B cell (primary cell): ENCODE results near the gene MVB12A. TPM values are rescaled to one million over a fixed set of nuclear protein-coding genes. Genes with fewer than 3 reads are reported as not detected.
A peak's percentile ranks its signal among the peaks of the same experiment; 100 is the strongest.

Source experiments
- ATAC-seq: fragments of 200-7000 bp; cut with Tn5 transposase; one replicate; pipeline ENCODE4 v1.10.0; 2021; ENCODE audit warnings: low read depth, mild to moderate bottlenecking, moderate number of reproducible peaks, moderate library complexity
- CTCF ChIA-PET: fragments of 350-600 bp; sonication (Branson Sonifier 250); formaldehyde crosslinking; loops from one replicate; lab custom pipeline; 2021; ENCODE audit warnings: antibody characterized with exemption, inconsistent platforms; lab: Charles Lee
- POLR2A ChIA-PET: fragments of 350-600 bp; sonication (Branson Sonifier 250); formaldehyde crosslinking; loops from one replicate; lab custom pipeline; 2021; ENCODE audit warnings: antibody characterized with exemption; lab: Charles Lee
- DNase-seq: peaks from one replicate; pipeline ENCODE4 v3.0.0; 2013
- H2AFZ ChIP-seq: 2 replicates; pipeline ENCODE4 v1.6.1; 2012; ENCODE audit warnings: mild to moderate bottlenecking, low read depth, low read length; ENCODE audit not compliant: insufficient read depth, poor library complexity, severe bottlenecking
- H3K27ac ChIP-seq, 2 donors: 1 replicate in 1 of 2; 2 replicates in 1 of 2; pipeline ENCODE4 v1.5.1; 2012 to 2013; ENCODE audit warnings: low read length in 2 of 2, mild to moderate bottlenecking in 2 of 2, moderate library complexity in 1 of 2
- H3K27me3 ChIP-seq, 4 experiments: fragments of 200-600 bp in 1 of 4; sonication (generic) in 1 of 4; replicated peaks in 1 of 4; 1 replicate in 2 of 4; 2 replicates in 2 of 4; pipeline versions ENCODE4 v1.6.1 to v1.7.0; 2013 to 2016; ENCODE audit warnings: low read length in 3 of 4, mild to moderate bottlenecking in 2 of 4, mixed read lengths in 1 of 4, moderate library complexity in 1 of 4; ENCODE audit not compliant: insufficient read depth in 4 of 4, control insufficient read depth in 3 of 4; ENCODE audit errors: control extremely low read depth in 1 of 4
- H3K36me3 ChIP-seq, 2 experiments: replicated peaks in 1 of 2; 1 replicate in 1 of 2; 2 replicates in 1 of 2; pipeline versions ENCODE4 v1.6.1 to v1.7.1; 2013; ENCODE audit warnings: low read length in 1 of 2; ENCODE audit not compliant: insufficient read depth in 2 of 2, control insufficient read depth in 1 of 2; ENCODE audit errors: control extremely low read depth in 1 of 2, extremely low read depth in 1 of 2
- H3K4me1 ChIP-seq, 2 donors: fragments of 200-600 bp in 1 of 2; sonication (generic) in 1 of 2; 1 replicate in 1 of 2; 2 replicates in 1 of 2; pipeline versions ENCODE4 v1.5.1 to v1.6.1; 2013 to 2017; ENCODE audit warnings: low read length in 2 of 2; ENCODE audit not compliant: control insufficient read depth in 2 of 2, insufficient read depth in 2 of 2
- H3K4me2 ChIP-seq: replicated peaks from 2 replicates; pipeline ENCODE3; 2012; ENCODE audit warnings: mild to moderate bottlenecking, low read depth, low read length; ENCODE audit not compliant: poor library complexity, severe bottlenecking
- H3K4me3 ChIP-seq, 5 experiments: fragments of 200-600 bp in 1 of 5; sonication (generic) in 1 of 5; 1 replicate in 3 of 5; 2 replicates in 2 of 5; pipeline versions ENCODE4 v1.5.1 to v1.7.0; 2011 to 2016; ENCODE audit warnings: low read length in 4 of 5, mild to moderate bottlenecking in 4 of 5, low read depth in 2 of 5, control low read depth in 1 of 5, moderate library complexity in 1 of 5; ENCODE audit not compliant: insufficient read depth in 1 of 5; ENCODE audit errors: control extremely low read depth in 1 of 5, extremely low read depth in 1 of 5
- H3K79me2 ChIP-seq: fragments of 200-600 bp; sonication (generic); one replicate; pipeline ENCODE4 v1.6.0; 2016; ENCODE audit warnings: low read length; ENCODE audit not compliant: control insufficient read depth, insufficient read depth
- H3K9ac ChIP-seq: fragments of 200-600 bp; sonication (generic); 2 replicates; pipeline ENCODE4 v1.6.1; 2017; ENCODE audit warnings: mild to moderate bottlenecking, low read length, moderate library complexity
- H3K9me3 ChIP-seq, 3 donors: one replicate each; pipeline versions ENCODE4 v1.6.1 to v1.7.1; 2013; ENCODE audit warnings: low read length in 2 of 3; ENCODE audit not compliant: control insufficient read depth in 2 of 3, insufficient read depth in 1 of 3; ENCODE audit errors: control extremely low read depth in 1 of 3
- H4K20me1 ChIP-seq: 2 replicates; pipeline ENCODE4 v1.6.0; 2012; ENCODE audit warnings: mild to moderate bottlenecking, low read length; ENCODE audit not compliant: insufficient read depth, control insufficient read depth, poor library complexity, severe bottlenecking
- H3K27ac Mint-ChIP-seq: one replicate; pipeline ENCODE4 v1.8.0; 2021; ENCODE audit warnings: mixed read lengths
- H3K27me3 Mint-ChIP-seq: one replicate; pipeline ENCODE4 v1.8.0; 2021; ENCODE audit warnings: mixed read lengths
- H3K4me1 Mint-ChIP-seq: one replicate; pipeline ENCODE4 v1.8.0; 2021; ENCODE audit warnings: mixed read lengths
- H3K4me3 Mint-ChIP-seq: one replicate; pipeline ENCODE4 v1.8.0; 2021; ENCODE audit warnings: mixed read lengths
- H3K9me3 Mint-ChIP-seq: one replicate; pipeline ENCODE4 v1.8.0; 2022; ENCODE audit warnings: mixed read lengths; ENCODE audit not compliant: insufficient read depth
- EZH2 ChIP-seq: IDR thresholded peaks from 2 replicates; pipeline ENCODE4 v1.6.1; 2012; ENCODE audit warnings: borderline replicate concordance, low read depth, mild to moderate bottlenecking, moderate library complexity, low read length; ENCODE audit not compliant: insufficient read depth, poor library complexity, severe bottlenecking
- WGBS: methylation state at CpG from one replicate; pipeline ENCODE4 v1.1.5; 2013; ENCODE audit warnings: missing lambda C conversion rate; ENCODE audit not compliant: insufficient coverage; 5-methylcytosine and 5-hydroxymethylcytosine counted together
- intact Hi-C: fragments of 100-400 bp; cut with micrococcal nuclease; formaldehyde crosslinking; loops from one replicate; pipeline ENCODE4 v1.10.0; 2022
- polyA plus RNA-seq: library from polyadenylated mRNA; depleted of rRNA; stranded (reverse); fragments of >200 nt; gene quantifications from 2 replicates; pipeline ENCODE4 v1.2.3, GENCODE V29; 2012
- total RNA-seq, 2 donors: library from RNA; stranded (reverse); fragments of 120-200 nt in 1 of 2; gene quantifications; 1 replicate in 1 of 2; 2 replicates in 1 of 2; pipeline versions ENCODE4 v1.2.3 to v1.2.4, GENCODE V29; 2013 to 2022
- TF ChIP-seq, protein P1 (sequence below): fragments of 200-600 bp; IDR thresholded peaks from one replicate; pipeline ENCODE4 v1.8.0; 2022; ENCODE audit warnings: antibody characterized with exemption, mild to moderate bottlenecking

Gene MVB12A
- total and polyA plus RNA-seq, 2 donors (not counting 1 experiment from before 2014, with no cell fraction given): 31.3 to 33.6 TPM

DNA sequence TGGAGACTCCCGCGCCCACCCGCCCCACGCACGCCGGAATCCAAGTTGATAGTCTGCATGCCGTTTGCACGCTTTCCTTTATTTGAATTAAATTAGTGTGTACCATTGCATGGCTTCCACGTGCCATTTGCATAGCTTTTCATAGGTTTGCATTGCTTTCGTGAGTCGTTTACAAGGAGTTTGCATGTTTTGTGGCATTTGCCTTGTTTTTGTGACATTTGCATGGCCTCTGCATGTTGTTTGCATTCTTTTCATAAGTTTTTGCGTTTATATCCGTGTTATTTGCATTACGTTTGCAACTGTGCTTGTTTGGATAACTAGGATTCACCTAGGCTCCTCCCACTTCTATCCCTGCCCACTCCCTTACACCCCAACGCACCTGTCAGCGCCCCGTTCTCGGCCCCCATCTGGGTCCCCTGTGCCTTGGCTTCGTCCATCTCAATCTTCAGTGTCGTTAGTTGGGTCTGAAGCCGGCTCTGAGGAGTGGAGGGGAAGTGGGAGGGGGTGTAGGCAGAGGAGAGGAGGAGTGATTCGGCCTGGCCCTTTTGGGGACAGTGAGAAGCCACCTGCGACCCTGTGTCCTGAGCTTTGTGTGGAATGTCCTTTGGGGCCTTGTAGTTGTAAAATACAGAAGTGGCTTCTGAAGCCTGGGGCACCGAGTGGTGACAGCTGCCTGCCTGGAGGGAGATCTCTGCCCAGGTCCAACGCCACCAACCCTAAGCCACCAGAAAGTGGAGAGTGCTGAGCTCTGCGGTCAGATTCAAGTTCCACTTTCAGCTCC, 28.3 kb upstream of the MVB12A start:
- Mint-ChIP-seq H3K27ac (peak overlapping the region; percentile 37), H3K4me3 (peak overlapping the region; percentile 91), H3K4me1 (peaks cover 21% of the 10 kb centered on the region), H3K27me3 (no peaks in the 10 kb centered on the region), H3K9me3 (peaks cover 3% of the 10 kb centered on the region)
- Histone ChIP-seq H3K79me2 (no peaks in the 10 kb centered on the region), H3K27me3 (peaks cover 0 to 19% (median 9%) of the 10 kb centered on the region in 4 experiments), H3K4me3 (peak overlapping the region; percentile 28 to 66 (median 45)), H3K4me1 (peaks cover 23 to 27% of the 10 kb centered on the region in 2 donors), H2AFZ (peak overlapping the region; percentile 11), H4K20me1 (no peaks in the 10 kb centered on the region), H3K27ac (no peak overlapping the region), H3K36me3 (no peaks in the 10 kb centered on the region), H3K4me2 (peak overlapping the region; percentile 99), H3K9me3 (peaks cover 0 to 14% (median 0%) of the 10 kb centered on the region in 3 donors), H3K9ac (peak overlapping the region; percentile 68)
- ATAC-seq (no peak), DNase-seq (no peak)
- WGBS: 3% methylated on average over 18 of the region's 26 CpGs
- CTCF ChIA-PET: interaction anchor here (0.6 to 1.6 kb wide), 6 partner anchors 14 to 131 kb away, joined by 3 to 10 read pairs (median 4); partner anchors contain the start of genes ANO8 and BST2
- TF ChIP-seq, protein P1, sequence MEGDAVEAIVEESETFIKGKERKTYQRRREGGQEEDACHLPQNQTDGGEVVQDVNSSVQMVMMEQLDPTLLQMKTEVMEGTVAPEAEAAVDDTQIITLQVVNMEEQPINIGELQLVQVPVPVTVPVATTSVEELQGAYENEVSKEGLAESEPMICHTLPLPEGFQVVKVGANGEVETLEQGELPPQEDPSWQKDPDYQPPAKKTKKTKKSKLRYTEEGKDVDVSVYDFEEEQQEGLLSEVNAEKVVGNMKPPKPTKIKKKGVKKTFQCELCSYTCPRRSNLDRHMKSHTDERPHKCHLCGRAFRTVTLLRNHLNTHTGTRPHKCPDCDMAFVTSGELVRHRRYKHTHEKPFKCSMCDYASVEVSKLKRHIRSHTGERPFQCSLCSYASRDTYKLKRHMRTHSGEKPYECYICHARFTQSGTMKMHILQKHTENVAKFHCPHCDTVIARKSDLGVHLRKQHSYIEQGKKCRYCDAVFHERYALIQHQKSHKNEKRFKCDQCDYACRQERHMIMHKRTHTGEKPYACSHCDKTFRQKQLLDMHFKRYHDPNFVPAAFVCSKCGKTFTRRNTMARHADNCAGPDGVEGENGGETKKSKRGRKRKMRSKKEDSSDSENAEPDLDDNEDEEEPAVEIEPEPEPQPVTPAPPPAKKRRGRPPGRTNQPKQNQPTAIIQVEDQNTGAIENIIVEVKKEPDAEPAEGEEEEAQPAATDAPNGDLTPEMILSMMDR: peak; percentile 26
- TF ChIP-seq EZH2: no peak
- POLR2A ChIA-PET: interaction anchor here (0.7 to 1.6 kb wide), 2 partner anchors 14 to 20 kb away, joined by 4 read pairs; partner anchors contain the start of gene BST2
- intact Hi-C loops: loop anchor here (1.0 kb wide), 4 partner anchors 14 to 78 kb away; partner anchors contain the start of gene BST2

DNA sequence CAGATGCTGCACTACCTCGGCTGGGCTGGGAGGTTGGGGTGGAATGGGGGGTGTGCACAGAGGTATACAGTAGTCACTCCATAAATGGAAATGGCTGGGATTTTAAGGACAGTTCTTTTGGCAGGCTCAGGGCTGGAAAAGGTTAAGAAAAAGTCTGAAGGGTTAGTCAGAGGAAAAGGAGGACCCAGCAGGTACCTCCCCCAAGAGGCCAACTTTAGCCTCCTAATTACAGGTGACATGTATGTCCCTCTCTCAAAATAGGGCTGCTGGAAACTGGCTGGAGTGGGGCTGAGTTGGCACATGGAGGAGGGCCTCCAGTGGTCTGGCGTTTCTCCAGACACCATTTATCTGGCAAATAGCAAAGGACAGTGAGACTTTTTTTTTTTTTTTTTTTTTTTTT, 26.8 kb upstream of the MVB12A start:
- ChIA-PET CTCF (no interaction called here), POLR2A (interaction anchor here (0.7 kb wide), 1 partner anchor 65 kb away, joined by 4 read pairs; no protein-coding TSS in a partner anchor)
- no peak overlapping the region for H3K27ac Mint-ChIP-seq

More for the DNA sequence above, 26.8 kb upstream of the MVB12A start:
- H2AFZ ChIP-seq: no peak overlapping the region
- H3K4me3 Mint-ChIP-seq: peak overlapping the region; percentile 16
- intact Hi-C loops: no loop called here
- H3K36me3 ChIP-seq: peaks cover 0 to 5% of the 10 kb centered on the region in 2 experiments
- no peak overlapping the region for H3K27ac ChIP-seq
- H3K9me3 Mint-ChIP-seq: peaks cover 3% of the 10 kb centered on the region
- no peak overlapping the region for H3K4me2 ChIP-seq
- H3K4me1 Mint-ChIP-seq: peaks cover 21% of the 10 kb centered on the region
- TF ChIP-seq, protein P1: no peak
- no peak for TF ChIP-seq EZH2
- H3K27me3 Mint-ChIP-seq: no peaks in the 10 kb centered on the region
- no peak overlapping the region for H3K4me3 ChIP-seq
- H3K79me2 ChIP-seq: no peaks in the 10 kb centered on the region
- H3K9ac ChIP-seq: no peak overlapping the region
- H3K27me3 ChIP-seq: peaks cover 0 to 19% (median 9%) of the 10 kb centered on the region in 4 experiments
- no peak for ATAC-seq
- H3K9me3 ChIP-seq: peaks cover 0 to 14% (median 0%) of the 10 kb centered on the region in 3 donors
- H4K20me1 ChIP-seq: no peaks in the 10 kb centered on the region
- H3K4me1 ChIP-seq: peaks cover 23 to 27% of the 10 kb centered on the region in 2 donors
- 86% methylated on average over 1 of the region's 2 CpGs for WGBS
- no peak for DNase-seq
